GM21723 (cell line): ENCODE results near the gene FIGN.

Experiments
- ATAC-seq: cut with Tn5 transposase; IDR thresholded peaks from one replicate; pipeline ENCODE4 v1.9.1; 2021; ENCODE audit warnings: mild to moderate bottlenecking, moderate library complexity; ENCODE audit not compliant: unreplicated experiment

The FIGN gene

GRCh38 chr2:163711258-163711657, 24.6 kb downstream of the FIGN start:
- ATAC-seq: no peak

- no peak for ATAC-seq
Measured at GRCh38 chr2:163709270-163709669, 26.5 kb downstream of the FIGN start.

GRCh38 chr2:163708265-163708664, 27.5 kb downstream of the FIGN start:
- ATAC-seq: no peak

GRCh38 chr2:163703386-163703785, 32.4 kb downstream of the FIGN start:
- ATAC-seq: peak; percentile 76

- no peak for ATAC-seq
Measured at GRCh38 chr2:163701399-163702195, 34.2 kb downstream of the FIGN start.

GRCh38 chr2:163698857-163699256, 37.0 kb downstream of the FIGN start:
- no peak for ATAC-seq

GRCh38 chr2:163697846-163698637, 37.8 kb downstream of the FIGN start:
- no peak for ATAC-seq

GRCh38 chr2:163697429-163697828, 38.4 kb downstream of the FIGN start:
- no peak for ATAC-seq

- ATAC-seq: no peak
Measured at GRCh38 chr2:163693484-163693883, 42.3 kb downstream of the FIGN start.

GRCh38 chr2:163692611-163693482, 43.0 kb downstream of the FIGN start:
- no peak for ATAC-seq

- ATAC-seq: no peak
Measured at GRCh38 chr2:163692081-163692480, 43.7 kb downstream of the FIGN start.

GRCh38 chr2:163690896-163691295, 44.9 kb downstream of the FIGN start:
- no peak for ATAC-seq

GRCh38 chr2:163687217-163687616, 48.6 kb downstream of the FIGN start:
- no peak for ATAC-seq

GRCh38 chr2:163686289-163686688, 49.5 kb downstream of the FIGN start:
- ATAC-seq: no peak

GRCh38 chr2:163682695-163683094, 53.1 kb downstream of the FIGN start:
- no peak for ATAC-seq

- ATAC-seq: no peak
Measured at GRCh38 chr2:163681745-163682144, 54.1 kb downstream of the FIGN start.

- no peak for ATAC-seq
Measured at GRCh38 chr2:163675388-163675787, 60.4 kb downstream of the FIGN start.

- no peak for ATAC-seq
Measured at GRCh38 chr2:163673522-163673921, 62.3 kb downstream of the FIGN start.

- ATAC-seq: no peak
Measured at GRCh38 chr2:163670929-163671328, 64.9 kb downstream of the FIGN start.

- no peak for ATAC-seq
Measured at GRCh38 chr2:163669506-163669905, 66.3 kb downstream of the FIGN start.
